A549 treated with GW870086 at 1 μM for 4 hours (cell line): ENCODE measurements around the gene GLB1L2. TPM values are rescaled to one million over a fixed set of nuclear protein-coding genes. Genes with fewer than 3 reads are reported as not detected.

Experiments
- total RNA-seq: library from RNA; stranded (reverse); fragments of 200-300 nt; extraction: Qiagen RNA extraction; gene quantifications from 5 replicates; pipeline ENCODE4 v1.2.3, GENCODE V29; 2022; ENCODE audit warnings: low read depth

The GLB1L2 gene, protein sequence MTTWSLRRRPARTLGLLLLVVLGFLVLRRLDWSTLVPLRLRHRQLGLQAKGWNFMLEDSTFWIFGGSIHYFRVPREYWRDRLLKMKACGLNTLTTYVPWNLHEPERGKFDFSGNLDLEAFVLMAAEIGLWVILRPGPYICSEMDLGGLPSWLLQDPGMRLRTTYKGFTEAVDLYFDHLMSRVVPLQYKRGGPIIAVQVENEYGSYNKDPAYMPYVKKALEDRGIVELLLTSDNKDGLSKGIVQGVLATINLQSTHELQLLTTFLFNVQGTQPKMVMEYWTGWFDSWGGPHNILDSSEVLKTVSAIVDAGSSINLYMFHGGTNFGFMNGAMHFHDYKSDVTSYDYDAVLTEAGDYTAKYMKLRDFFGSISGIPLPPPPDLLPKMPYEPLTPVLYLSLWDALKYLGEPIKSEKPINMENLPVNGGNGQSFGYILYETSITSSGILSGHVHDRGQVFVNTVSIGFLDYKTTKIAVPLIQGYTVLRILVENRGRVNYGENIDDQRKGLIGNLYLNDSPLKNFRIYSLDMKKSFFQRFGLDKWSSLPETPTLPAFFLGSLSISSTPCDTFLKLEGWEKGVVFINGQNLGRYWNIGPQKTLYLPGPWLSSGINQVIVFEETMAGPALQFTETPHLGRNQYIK
- 1.4 to 2.3 TPM (median 2.0 TPM) in 5 replicates for total RNA-seq

DNA sequence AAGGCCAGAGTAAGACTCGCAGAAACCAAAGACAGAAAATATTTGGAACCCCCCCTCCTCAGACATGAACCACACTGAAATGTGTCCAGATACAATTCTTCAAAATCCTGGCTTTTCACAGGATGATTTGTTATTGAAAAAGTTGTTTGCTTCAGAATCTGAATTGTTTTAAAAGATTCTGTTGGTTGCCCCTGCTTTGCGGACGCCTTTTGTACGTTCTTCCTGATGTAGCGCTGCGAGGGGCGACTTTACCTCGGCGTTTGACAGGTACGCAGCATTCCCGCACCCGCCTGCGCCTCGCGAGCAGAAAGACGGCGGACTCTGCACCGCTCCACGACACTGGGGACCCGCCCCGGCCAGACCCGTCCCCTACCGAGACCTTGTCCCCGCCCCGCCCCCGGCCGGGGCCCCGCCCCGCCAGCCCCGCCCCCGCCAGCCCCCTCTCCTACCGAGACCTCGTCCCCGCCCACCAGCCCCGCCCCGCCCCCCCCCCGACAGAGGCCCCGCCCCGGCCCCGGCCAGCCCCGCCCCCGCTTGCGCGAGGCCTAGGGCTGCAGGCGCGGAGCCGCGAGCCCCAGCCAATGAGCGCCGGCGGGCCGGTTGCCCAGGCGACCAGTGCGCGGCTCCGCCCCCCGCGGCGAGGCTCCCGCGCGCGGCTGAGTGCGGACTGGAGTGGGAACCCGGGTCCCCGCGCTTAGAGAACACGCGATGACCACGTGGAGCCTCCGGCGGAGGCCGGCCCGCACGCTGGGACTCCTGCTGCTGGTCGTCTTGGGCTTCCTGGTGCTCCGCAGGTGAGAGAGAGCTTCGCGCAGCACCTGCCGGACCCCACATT, at the start of gene GLB1L2:
Gene GLB1L2 (plus strand): TSS at position 635 of the 835 bp plus-strand sequence. CDS start 74 bp downstream, at position 709.

DNA sequence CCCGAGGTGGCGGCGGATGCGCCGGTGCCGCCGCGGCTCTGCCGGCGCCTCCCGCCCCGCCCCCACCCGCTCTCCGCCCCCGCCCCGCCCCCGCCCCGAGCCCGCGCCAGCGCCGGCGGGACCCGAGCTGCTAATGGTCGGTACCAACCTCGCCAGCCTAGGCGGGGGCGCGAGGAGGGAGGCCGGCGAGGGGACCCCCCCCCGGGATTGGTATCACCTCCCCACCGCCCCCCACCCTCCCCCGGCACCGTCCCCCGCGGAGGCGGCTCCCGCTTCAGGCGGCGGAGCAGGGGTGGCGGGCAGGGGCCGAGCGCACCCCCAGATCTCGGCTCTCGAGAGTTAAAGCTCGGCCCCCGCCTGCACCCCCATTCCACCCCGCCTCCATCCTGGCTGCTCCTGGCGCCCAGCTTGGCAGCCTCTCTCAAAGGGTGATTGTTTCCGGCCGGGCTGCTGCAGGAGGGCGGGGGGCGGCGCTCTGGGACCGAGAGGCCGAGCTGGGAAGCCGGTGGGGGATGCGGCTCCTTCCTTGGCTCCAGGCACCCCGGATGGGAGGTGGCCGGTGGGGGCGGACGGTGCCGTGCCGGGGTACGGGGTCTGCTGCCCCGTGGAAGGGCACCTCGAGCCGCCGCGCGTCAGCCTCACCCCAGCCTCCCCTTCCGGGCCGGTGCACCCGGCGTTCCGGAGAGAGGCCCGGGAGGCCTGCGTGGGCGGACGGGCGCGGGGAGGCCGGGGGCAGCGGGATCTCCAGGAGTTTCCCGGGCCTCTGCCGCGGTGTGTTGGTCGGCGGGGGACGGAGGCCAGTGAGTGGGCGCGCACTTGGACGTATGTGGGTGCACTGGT, 80.6 kb downstream of the GLB1L2 start, which contains the start of gene B3GAT1:
Gene B3GAT1 (minus strand): TSS at position 40 of the 840 bp plus-strand sequence. CDS start 24,583 bp downstream, outside the sequence.

Other genes with a start within 250 kb of the GLB1L2 start
- 20.4 to 25.5 TPM (median 22.9 TPM) in 5 replicates for gene NCAPD3, start 108.0 kb upstream of the GLB1L2 start, total RNA-seq
- 17.8 to 22.2 TPM (median 20.3 TPM) in 5 replicates for gene VPS26B, start 107.3 kb upstream of the GLB1L2 start, total RNA-seq
- gene THYN1, start 78.6 kb upstream of the GLB1L2 start, total RNA-seq: 16.5 to 17.8 TPM (median 17.2 TPM) in 5 replicates
- 7.5 to 9.4 TPM (median 9.2 TPM) in 5 replicates for gene ACAD8, start 78.4 kb upstream of the GLB1L2 start, total RNA-seq
- 0.05 TPM in 1 of 5 replicates, not detected in the others for gene GLB1L3, start 55.6 kb upstream of the GLB1L2 start, total RNA-seq
- gene B3GAT1, start 80.3 kb downstream of the GLB1L2 start, total RNA-seq: 0.03 TPM in 1 of 5 replicates, not detected in the others